22Rv1 (cell line): ENCODE results near the gene CCDC154.

Experiments
- ZFX ChIP-seq: fragments of 450-650 bp; IDR thresholded peaks from 2 replicates; pipeline ENCODE4 v1.6.1; 2017; ENCODE audit warnings: antibody characterized with exemption, borderline replicate concordance
- TF ChIP-seq, protein P1 (sequence below): fragments of 450-650 bp; IDR thresholded peaks from 2 replicates; pipeline ENCODE4 v1.5.1; 2017; ENCODE audit warnings: mild to moderate bottlenecking

DNA sequence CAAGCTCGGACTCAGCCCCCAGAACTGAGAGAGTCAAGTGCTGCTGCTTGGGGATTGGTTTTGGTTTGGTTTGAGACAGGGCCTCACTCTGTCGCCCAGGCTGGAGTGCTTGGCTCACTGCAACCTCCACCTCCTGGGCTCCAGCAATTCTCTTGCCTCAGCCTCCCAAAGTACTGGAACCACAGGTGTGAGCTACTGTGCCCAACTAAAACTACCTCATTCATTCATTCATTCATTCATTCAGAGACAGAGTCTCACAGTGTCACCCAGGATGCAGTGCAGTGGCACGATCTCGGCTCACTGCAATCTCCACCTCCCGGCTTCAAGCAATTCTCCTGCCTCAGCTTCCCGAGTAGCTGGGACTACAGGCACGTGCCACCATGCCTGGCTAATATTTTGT, 54.6 kb downstream of the CCDC154 start:
- TF ChIP-seq, protein P1, sequence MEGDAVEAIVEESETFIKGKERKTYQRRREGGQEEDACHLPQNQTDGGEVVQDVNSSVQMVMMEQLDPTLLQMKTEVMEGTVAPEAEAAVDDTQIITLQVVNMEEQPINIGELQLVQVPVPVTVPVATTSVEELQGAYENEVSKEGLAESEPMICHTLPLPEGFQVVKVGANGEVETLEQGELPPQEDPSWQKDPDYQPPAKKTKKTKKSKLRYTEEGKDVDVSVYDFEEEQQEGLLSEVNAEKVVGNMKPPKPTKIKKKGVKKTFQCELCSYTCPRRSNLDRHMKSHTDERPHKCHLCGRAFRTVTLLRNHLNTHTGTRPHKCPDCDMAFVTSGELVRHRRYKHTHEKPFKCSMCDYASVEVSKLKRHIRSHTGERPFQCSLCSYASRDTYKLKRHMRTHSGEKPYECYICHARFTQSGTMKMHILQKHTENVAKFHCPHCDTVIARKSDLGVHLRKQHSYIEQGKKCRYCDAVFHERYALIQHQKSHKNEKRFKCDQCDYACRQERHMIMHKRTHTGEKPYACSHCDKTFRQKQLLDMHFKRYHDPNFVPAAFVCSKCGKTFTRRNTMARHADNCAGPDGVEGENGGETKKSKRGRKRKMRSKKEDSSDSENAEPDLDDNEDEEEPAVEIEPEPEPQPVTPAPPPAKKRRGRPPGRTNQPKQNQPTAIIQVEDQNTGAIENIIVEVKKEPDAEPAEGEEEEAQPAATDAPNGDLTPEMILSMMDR, result no peak
- TF ChIP-seq ZFX, result no peak
